Activated CD4-positive, CD25-positive, alpha-beta regulatory T cell treated with anti-CD3 and anti-CD28 coated beads, Interleukin-2, amount 50 U/mL, for 16 hours (primary cell): ENCODE results near the gene TMEM232.
"Not testable (repeated sequence)": the region's sequence is repeated elsewhere in the genome, so short reads cannot be mapped to it uniquely, and the experiment has no call there.

Experiments used
- DNase-seq: peaks from one replicate; pipeline ENCODE4 v3.0.0-alpha.2; 2020; ENCODE audit warnings: low read depth, low spot score

TMEM232 gene

DNA sequence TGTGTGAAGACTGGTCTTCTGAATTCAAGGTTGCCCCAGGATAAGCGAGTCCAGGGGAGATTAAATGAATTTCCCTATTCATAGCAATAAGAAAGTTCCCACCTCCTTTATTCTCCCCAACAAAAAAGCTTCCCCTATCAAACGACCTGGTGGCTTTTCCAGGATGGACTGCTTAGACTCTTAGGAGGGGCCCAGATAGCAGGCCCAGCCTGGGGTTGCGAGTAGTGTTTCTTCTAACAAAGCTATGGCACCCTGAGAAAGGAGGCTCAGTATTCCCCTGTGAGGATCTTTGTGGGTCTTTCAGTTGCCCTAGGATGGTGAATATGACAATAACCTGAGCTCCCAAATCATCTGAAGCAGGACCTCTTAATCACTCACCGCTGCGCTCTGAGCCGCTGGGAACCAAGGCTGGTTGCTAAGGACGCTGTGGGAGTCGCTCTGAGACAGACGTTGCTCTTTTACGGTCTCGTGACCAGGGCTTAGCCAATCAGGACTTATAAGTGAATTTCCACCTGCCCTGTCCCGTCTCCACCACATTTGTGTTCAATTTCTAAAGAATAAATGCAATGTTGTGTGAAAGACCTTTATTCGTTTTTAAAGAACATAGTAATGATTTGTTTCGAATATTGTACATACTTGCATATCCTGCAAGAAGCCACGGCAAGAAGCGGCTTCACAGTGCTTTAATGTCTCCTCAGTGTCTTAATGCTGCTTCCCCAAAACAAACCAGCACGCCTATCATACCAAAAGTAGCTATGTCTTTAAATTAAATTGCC lies at the start of gene TMEM232:
TMEM232 (minus strand) TSS at position 423 of the 776 bp plus-strand sequence. CDS start 59,319 bp downstream, outside the sequence.
- peak; percentile 40 for DNase-seq

DNA sequence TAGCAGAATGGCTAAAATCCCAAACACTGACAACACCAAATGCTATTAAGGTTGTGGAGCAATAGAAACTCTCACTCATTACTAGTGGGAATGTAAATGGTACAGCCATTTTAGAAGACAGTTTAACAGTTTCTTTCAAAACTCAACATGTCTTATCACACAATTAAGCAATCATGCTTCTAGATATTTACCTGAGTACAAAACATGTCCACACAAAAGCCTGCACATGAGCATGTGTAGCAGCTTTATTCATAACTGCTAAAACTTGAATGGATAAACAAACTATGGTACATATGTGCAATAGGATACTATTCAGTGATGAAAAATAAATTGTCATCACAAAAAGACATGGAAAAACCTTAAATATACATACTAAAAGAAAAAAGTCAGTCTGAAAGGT lies 43.8 kb upstream of the TMEM232 start:
- DNase-seq, result no peak

DNA sequence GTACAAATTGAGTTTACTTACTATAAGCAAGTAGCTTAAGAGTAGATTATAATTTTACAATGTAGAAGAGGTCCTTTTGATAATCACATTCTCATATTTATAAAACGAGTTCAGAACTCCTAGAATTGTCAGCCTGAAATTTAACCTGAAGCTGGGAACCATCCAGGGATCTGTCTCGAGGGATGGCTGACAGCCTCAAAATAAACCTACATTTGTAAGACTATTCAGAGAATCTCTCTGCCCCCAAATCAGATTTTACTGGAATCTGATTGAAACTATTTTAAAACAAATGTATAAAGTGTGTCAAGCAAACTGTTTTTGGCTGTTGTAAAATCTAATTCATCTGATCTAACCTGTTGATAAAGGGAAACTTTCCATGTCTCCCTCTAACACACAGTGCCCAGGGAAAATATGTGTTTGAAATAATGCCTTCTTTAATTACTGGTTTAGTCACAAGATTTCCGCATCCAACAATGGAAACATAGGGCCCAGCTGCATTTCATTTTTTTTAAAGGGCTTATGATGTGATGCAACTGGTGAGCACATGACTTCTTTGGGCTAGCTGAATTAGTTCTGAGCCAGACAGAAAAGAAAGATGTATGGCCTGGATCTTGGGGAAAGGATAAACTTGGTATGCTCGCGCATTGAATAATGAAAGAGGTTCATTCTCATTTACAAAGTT lies 42.7 kb upstream of the TMEM232 start:
- DNase-seq, result no peak

DNA sequence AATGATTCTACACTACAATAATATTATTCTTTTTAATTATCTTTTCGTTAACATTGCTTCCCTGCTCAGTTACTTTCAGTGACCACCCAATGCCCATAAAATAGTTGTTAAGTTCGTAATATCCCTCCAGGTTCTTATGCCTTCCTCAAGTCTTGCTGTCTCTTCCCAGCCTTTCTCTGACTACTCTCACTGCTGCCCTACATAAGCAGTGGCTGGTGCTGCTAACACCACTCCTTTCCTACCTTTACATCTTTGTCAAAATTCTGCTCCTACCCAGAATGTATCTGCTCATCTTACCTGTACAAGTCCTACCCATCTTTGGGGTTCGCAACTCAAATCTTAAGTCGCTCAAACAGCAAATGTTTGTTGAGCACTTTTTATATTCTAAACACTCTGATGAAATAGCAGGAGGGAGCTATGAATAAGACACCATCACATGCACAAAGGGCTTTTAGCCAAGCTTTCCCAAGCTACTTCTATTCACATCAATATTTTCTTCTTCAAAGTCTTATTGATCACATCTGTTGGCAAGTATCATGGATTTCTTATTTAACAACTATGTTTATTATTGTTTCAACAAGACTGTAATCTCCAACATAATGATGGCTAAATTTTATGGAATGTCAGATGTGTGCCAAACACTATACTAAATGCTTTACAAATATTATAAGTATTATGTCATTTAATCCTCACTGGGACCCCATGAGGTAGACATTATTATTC lies 41.8 kb upstream of the TMEM232 start:
- DNase-seq, result no peak

DNA sequence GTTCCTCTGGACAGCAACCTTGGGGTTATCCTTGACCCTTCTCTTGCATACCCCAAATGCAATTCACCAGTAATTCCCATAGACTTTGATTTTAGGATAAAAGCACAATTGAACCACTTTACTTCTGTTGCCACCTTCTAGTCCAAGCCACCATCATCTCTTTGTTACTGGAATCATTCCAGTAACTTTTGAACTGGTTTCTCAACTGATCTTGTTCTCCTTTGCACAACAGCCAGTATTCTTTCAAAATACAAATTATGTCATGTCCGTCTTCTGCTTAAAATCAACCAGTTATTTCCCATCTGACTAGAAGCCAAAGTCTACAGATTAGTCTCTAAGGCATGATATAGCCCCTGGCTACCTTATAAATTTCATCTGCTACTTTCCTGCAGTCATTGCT lies 33.7 kb upstream of the TMEM232 start:
- no peak for DNase-seq

DNA sequence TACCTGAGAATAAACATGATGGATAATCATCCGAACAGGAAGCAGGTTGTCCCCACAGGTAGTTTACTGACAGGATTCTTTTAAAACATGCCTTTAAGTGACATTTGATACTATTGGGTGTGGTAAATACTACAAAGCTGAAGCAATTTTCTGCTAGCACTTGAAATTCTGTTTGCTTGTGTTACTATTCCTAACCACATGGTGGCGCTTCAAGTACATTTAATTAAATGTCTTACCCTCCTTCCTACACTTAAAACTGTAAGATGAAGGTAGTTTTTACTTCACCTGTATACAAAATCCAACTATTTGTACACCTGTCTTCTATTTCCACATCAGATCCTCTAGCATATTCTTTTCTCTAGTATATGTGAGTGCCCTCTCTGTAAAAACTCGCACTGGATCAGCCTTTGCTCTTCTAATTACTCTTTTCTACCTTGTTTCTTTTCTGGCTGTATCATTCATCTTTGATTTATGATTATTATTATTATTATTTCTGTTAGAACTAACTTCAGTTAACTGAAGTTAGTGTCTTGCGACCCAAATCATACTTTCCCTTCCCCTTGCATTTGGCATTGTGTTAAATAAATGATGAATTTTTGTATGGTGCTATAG lies 30.8 kb upstream of the TMEM232 start:
- no peak for DNase-seq

DNA sequence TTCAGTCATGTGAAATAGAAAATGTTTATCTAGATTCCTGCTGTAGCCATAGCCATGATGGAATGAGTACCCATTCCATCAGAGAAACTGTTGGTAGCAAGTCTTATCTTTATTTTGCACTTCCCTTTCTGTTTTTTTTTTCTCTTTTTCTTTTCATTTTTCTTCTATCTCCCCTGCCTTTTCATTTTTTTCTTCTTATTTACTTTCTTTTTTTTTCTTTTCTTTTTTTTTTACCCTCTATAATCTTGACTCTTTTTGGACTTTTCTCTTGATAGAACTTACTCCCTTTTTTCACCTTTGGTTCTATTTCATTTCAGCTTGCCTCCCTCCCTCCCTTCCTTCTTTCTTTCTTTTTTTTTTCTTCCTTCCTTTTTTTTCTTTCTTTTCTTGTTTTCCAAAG lies 27.7 kb upstream of the TMEM232 start:
- DNase-seq, result no peak

DNA sequence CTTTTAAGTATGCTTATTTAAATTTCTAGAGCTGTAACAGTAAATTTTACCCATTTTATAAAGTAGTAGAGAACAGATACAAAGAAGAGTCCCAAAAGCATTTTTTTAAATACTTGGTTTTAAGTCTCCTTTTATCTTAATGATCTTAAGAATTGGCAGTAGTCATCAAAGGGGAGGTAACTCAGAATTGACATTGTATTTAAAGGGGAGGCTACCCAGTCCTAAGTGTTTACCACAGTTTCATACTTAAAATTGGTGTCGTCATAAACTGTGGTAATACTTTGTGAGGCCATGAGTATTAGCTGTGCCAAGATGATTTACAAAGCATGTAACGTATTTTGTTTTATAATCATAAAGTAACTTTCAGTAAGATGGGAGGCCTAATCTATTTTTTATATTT lies 27.1 kb upstream of the TMEM232 start:
- no peak for DNase-seq

DNA sequence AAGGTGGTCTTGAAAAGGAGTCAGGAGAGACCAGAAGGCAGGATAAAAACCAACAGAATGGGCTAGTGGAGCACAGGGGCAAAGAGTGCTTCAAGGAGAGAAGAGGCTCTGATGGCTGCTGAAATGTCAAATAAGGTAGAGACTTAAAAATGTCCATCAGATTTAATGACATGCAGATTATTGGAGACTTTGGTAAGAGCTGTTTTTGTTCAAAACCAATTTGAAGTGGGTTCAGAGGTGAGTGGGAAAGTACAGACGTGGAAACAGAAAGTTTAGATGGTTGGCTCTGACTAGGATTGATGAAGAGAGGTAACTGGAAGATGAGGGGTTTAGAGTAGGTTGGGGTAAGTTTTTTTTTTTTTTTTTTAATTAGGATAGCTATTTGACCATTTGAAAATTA lies 26.5 kb upstream of the TMEM232 start:
- DNase-seq, result no peak

DNA sequence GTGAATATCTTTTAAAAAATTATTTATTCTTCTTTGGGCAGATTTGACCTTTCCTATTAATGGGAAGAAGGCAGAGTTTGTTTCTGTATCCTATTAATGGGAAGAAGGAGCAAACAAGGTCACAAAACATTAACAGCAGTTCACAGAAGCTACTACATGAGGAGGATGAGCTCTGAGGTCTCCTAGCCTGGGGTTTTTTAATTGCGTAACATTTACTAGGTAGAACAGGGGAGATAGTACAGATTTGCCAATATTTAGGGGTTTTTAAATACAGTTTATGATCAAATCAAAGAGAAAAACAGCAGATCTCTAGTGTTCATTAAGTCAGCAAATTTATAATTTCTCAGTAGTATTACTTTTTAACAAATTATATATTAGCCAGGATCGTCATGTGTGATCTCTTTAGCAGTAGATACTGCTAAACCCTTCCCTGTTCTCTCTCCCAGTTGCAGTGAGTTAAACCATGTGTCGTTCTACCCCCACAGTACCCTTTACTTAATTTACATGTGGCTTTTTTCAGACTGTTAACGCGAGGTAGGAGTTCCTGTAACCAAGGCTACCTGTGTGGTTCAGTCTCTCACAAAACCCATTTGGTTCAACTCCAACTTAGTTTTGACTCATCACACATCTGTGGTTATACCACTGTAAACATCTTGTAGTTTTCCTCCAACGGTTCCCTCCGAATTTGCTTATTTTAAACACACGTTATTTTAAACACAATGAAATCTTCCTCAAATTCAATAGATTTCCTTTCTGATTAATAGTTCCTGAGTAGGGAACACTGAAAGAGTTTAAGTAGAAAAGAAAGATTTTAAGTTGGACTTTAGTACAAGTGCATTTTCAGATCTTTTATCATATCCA lies 25.7 kb upstream of the TMEM232 start:
- DNase-seq, result no peak

DNA sequence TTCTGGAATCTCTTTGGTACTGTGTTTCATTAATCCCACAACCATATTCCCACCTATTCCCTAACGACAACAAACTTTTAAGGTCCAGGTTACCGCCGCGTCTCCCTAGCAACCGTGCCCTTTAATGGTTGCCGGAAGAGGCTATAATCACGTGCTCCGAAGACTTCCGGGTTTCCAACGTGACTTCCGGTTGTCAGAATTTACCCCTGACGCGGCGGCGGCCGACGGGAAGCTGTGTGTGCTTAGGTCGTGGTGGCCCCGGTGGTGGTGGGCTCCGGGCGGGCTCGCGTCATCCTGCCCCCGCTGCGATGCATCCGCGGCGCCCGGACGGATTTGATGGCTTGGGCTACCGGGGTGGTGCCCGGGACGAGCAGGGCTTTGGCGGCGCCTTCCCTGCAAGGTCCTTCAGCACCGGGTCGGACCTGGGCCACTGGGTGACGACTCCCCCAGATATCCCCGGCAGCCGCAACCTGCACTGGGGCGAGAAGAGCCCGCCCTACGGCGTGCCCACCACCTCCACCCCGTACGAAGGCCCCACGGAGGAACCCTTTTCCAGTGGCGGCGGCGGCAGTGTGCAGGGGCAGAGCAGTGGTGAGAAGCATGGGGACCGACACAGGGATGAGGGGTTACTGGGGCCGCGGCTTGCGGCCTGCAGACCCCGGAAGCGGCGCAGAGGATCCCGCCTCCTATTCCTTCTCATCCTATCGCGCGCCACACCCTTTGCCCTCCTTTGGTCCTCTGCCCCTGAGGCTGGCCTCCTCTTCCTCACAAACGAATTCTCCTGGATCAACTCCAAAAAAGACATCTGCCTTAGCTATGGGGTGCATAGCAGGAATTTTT lies 12.6 kb upstream of the TMEM232 start, which contains the start of gene SLC25A46:
SLC25A46 (plus strand) TSS at position 196 of the 840 bp plus-strand sequence; CDS start at position 309, 113 bp downstream.
- DNase-seq, result peak; percentile 82

DNA sequence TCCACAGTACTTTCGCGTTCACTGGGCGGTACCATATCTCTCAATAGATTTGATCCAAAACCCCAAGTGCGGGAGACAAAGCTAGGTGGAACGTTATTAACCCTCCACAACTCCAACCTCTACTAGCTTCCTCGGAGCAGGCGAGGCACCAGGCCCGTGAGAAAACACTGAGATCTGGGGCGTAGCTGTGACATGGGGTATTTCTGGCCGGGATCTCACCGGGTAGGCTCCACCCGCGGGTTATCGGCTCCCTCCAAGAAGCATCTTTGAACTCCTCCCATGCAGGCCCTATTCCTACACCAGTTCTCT lies 12.0 kb upstream of the TMEM232 start:
- no peak for DNase-seq

DNA sequence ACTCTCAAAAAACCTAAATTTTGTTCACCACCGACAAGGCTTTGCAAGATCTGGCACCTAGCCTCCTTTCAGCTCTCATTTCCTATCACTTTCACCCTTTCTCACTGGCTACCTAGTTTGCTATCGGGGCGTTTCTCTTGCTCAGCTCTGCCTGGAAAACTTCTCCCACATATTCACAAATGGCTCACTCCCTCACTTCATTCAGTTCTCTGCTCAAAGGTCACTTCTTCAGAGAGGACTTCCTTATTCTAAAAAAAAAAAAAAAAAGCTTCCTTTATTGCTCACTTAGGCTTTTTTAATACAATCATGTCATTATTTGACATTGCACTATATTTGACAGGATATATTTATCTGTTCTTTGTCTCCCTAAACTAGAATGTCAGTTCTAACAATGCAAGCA lies 10.3 kb upstream of the TMEM232 start:
- DNase-seq, result no peak

DNA sequence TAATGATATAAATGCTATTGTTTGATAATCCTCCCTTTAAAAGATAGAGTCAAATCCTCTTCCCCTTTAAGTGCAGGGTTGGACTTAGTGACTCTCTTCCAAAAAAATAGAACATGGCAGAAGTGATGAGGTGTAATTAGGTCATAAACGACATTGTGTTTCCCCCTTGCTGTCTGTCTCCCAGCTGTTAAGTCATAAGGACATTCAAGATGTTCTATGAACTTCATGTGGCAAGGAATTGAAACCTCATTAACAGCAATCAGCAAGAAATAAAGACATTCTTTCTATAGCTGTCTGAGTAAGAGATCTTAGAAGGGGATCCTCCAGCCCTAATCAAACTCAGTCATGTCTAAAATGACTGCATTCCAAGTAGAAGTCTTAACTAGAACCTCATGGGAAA lies 9.1 kb upstream of the TMEM232 start:
- DNase-seq, result no peak

DNA sequence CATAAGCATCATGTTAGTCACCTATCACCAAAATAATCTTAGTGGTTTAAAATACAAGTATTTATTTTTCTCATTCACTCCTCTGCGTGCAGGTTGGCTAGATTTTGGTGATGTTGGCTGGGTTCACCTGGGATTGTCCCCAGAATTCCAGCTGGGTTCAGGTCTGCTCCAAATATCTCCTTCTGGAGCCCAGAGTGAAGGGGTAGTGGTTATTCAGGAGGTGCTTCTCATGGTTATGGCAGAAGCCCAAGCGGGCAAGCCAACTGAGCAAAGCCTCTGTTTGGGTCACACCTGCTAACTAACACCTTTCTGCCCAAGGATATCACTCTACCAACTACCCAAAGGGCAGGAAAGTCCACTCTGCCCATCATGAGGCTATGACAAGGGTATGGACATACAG lies 7.6 kb upstream of the TMEM232 start:
- DNase-seq, result no peak

DNA sequence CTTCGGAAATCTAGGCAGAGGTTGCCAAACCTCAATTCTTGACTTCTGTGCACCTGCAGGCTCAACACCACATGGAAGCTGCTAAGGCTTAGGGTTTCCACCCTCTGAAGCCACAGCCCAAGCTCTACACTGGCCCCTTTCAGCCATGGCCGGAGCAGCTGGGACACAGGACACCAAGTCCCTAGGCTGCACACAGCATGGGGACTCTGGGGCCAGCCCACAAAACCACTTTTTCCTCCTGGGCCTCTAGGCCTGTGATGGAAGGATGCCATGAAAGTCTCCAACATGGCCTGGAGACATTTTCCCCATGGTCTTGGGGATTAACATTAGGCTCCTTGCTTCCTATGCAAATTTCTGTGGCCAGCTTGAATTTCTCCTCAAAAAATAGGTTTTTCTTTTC lies 5.0 kb upstream of the TMEM232 start:
- DNase-seq, result not testable (repeated sequence)

DNA sequence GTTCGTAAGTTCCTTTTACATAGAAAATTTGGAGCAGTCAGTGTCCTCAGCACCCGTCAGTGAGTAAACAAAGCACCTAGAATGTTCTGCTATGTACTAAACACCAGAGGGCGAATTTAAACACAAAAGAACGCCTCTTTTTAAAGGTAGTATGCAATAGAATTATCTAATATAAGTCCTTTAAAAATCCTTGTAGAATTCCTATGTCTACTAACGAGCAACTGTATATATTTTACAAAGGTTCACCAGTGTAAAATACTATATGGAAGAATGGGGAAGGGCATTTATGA lies 499 bp upstream of the TMEM232 start:
- no peak for DNase-seq

DNA sequence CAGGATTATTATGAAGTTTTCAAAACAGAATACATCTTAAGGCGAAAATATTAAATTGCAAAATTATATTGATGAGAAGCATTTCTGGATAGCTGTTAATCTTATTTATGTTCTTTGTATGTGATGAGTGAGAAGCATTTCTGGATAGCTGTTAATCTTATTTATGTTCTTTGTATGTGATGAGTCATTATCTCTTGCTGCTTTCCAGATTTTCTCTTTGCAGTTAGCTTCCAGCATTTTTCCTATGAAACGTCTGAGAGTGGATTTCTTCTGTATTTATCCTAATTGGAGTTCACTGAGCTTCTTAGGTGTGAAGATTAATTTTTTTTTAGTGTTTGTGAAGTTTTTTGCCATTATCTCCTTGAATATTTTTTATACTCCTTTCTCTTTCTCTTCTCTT lies 8.2 kb downstream of the TMEM232 start:
- DNase-seq, result no peak

DNA sequence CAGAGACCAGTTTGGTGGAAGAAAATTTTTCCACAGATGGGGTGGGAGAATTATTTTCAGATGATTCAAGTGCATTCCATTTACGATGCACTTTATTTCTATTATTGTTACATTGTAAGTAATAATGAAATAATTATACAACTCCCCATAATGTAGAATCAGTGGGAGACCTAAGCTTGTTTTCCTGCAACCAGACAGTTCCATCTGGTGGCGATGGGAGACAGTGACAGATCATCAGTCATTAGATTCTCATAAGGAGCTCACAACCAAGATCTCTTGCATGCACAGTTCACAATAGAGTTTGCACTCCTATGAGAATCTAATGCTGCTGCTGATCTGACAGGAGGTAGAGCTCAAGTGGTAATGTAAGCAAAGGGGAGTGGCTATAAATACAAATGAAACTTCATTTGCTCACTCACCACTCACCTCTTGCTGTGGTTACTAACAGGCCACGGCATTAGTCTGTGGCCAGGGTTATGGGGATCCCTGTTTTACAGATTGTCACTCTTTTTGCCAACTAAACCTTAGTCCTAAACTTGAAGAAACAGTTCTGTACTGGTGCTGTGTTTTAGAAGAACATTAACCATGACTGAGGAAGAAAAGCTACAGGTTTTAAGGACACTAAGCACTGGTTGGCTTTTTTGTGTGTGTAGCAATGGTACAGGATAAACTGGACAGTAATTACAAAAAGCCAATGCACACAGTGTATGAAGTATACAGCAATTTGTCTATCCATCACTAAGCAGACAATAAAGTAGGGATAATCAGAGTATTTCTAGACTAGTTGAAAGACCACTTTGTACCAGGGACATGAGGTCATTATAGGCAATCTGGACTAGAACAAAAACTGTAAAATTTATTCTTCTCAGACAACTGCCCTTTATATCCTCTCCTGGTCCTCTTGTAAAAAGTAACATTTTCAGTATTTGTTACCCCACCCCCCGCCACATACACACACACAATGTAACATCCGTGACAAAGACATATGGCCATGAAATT lies 9.9 kb downstream of the TMEM232 start:
- DNase-seq, result no peak
